Astrocyte (in vitro differentiated cells and primary cell): ENCODE measurements around the gene AFMID. TPM values are rescaled to one million over a fixed set of nuclear protein-coding genes. Genes with fewer than 3 reads are reported as not detected.
"Not testable (repeated sequence)": the region's sequence is repeated elsewhere in the genome, so short reads cannot be mapped to it uniquely, and the experiment has no call there.

Experiments used
- DNase-seq: peaks from one replicate; pipeline ENCODE4 v3.0.0-alpha.2; 2010; ENCODE audit warnings: low read depth
- FAIRE-seq: peaks from 2 replicates; lab custom pipeline; 2011; peaks lifted over from hg19 to GRCh38; lab: Jason Lieb, UNC
- H2AFZ ChIP-seq: 2 replicates; pipeline ENCODE4 v1.6.0; 2012; ENCODE audit warnings: low read depth, low read length, inconsistent platforms
- H3K27ac ChIP-seq: 2 replicates; pipeline ENCODE4 v1.5.1; 2011; ENCODE audit warnings: low read depth, low read length, inconsistent platforms
- H3K27me3 ChIP-seq: 2 replicates; pipeline ENCODE4 v1.6.0; 2011; ENCODE audit warnings: low read length, inconsistent platforms; ENCODE audit not compliant: insufficient read depth
- H3K36me3 ChIP-seq: 2 replicates; pipeline ENCODE4 v1.5.1; 2011; ENCODE audit warnings: low read length, inconsistent platforms; ENCODE audit not compliant: insufficient read depth
- H3K4me1 ChIP-seq: 2 replicates; pipeline ENCODE4 v1.5.1; 2011; ENCODE audit warnings: low read length, inconsistent platforms; ENCODE audit not compliant: insufficient read depth
- H3K4me2 ChIP-seq: 2 replicates; pipeline ENCODE4 v1.6.0; 2012; ENCODE audit warnings: low read length, inconsistent platforms
- H3K4me3 ChIP-seq: 2 replicates; pipeline ENCODE4 v1.5.1; 2011; ENCODE audit warnings: low read depth, mild to moderate bottlenecking, low read length, inconsistent platforms; ENCODE audit not compliant: insufficient read depth
- H3K79me2 ChIP-seq: 2 replicates; pipeline ENCODE4 v1.6.0; 2012; ENCODE audit warnings: mild to moderate bottlenecking, low read length, inconsistent platforms; ENCODE audit not compliant: insufficient read depth
- H3K9ac ChIP-seq: 2 replicates; pipeline ENCODE4 v1.6.0; 2012; ENCODE audit warnings: mild to moderate bottlenecking, low read length, inconsistent platforms
- H3K9me3 ChIP-seq: 2 replicates; pipeline ENCODE4 v1.5.1; 2012; ENCODE audit warnings: low read depth, mild to moderate bottlenecking, low read length, inconsistent platforms; ENCODE audit not compliant: insufficient read depth
- H4K20me1 ChIP-seq: 2 replicates; pipeline ENCODE4 v1.6.0; 2012; ENCODE audit warnings: low read length, inconsistent platforms; ENCODE audit not compliant: insufficient read depth
- H3K27ac Mint-ChIP-seq: one replicate; pipeline ENCODE4 v1.8.0; 2021; ENCODE audit warnings: mild to moderate bottlenecking, mixed read lengths; ENCODE audit not compliant: unreplicated experiment
- H3K27me3 Mint-ChIP-seq: one replicate; pipeline ENCODE4 v1.8.0; 2021; ENCODE audit warnings: low read depth, mixed read lengths; ENCODE audit not compliant: unreplicated experiment
- H3K36me3 Mint-ChIP-seq: one replicate; pipeline ENCODE4 v1.8.0; 2021; ENCODE audit warnings: low read depth, mixed read lengths; ENCODE audit not compliant: unreplicated experiment
- H3K4me1 Mint-ChIP-seq: one replicate; pipeline ENCODE4 v1.8.0; 2021; ENCODE audit warnings: low read depth, mixed read lengths; ENCODE audit not compliant: unreplicated experiment
- H3K4me3 Mint-ChIP-seq: one replicate; pipeline ENCODE4 v1.8.0; 2021; ENCODE audit warnings: mild to moderate bottlenecking, moderate library complexity, mixed read lengths; ENCODE audit not compliant: unreplicated experiment
- H3K9me3 Mint-ChIP-seq: one replicate; pipeline ENCODE4 v1.8.0; 2021; ENCODE audit warnings: mild to moderate bottlenecking, mixed read lengths; ENCODE audit not compliant: unreplicated experiment
- CTCF ChIP-seq: IDR thresholded peaks from 2 replicates; pipeline ENCODE4 v1.5.1; 2011; ENCODE audit warnings: low read depth, mild to moderate bottlenecking, inconsistent platforms, low read length, moderate library complexity; ENCODE audit not compliant: insufficient read depth
- EZH2 ChIP-seq: IDR thresholded peaks from 2 replicates; pipeline ENCODE4 v1.6.1; 2012; ENCODE audit warnings: mild to moderate bottlenecking, low read length, inconsistent platforms; ENCODE audit not compliant: insufficient read depth
- total RNA-seq: library from RNA; stranded (reverse); gene quantifications from 2 replicates; pipeline ENCODE4 v1.2.1, GENCODE V29; 2021

Gene AFMID
- total RNA-seq, 1 donor from 2014 or later, result 53.7 TPM

GRCh38 chr17:78138204-78139060 is 48.7 kb upstream of the AFMID start:
- H3K4me3 ChIP-seq, result no peak overlapping the region
- Mint-ChIP-seq H3K4me3 (no peak overlapping the region), H3K9me3 (no peaks in the 10 kb centered on the region), H3K27ac (no peak overlapping the region), H3K36me3 (no peaks in the 10 kb centered on the region), H3K4me1 (peaks cover 7% of the 10 kb centered on the region), H3K27me3 (peaks cover 14% of the 10 kb centered on the region)
- H3K79me2 ChIP-seq, result no peaks in the 10 kb centered on the region
- no peak overlapping the region for H3K9ac ChIP-seq
- no peak overlapping the region for H3K27ac ChIP-seq
- H3K4me2 ChIP-seq, result no peak overlapping the region
- DNase-seq (no peak), FAIRE-seq (no peak)
- H4K20me1 ChIP-seq, result no peaks in the 10 kb centered on the region
- H3K27me3 ChIP-seq, result peaks cover 4% of the 10 kb centered on the region
- no peaks in the 10 kb centered on the region for H3K36me3 ChIP-seq
- peaks cover 10% of the 10 kb centered on the region for H3K4me1 ChIP-seq
- H2AFZ ChIP-seq, result no peak overlapping the region
- H3K9me3 ChIP-seq, result no peaks in the 10 kb centered on the region
- TF ChIP-seq EZH2 (no peak), CTCF (no peak)

- H3K4me2 ChIP-seq, H3K79me2 ChIP-seq, H3K9ac ChIP-seq, H4K20me1 ChIP-seq, H3K9me3 Mint-ChIP-seq, H3K27ac Mint-ChIP-seq, DNase-seq, H3K9me3 ChIP-seq, H3K4me3 ChIP-seq, H3K27ac ChIP-seq, H3K36me3 ChIP-seq, FAIRE-seq, H3K27me3 ChIP-seq, H3K36me3 Mint-ChIP-seq, H2AFZ ChIP-seq, H3K4me3 Mint-ChIP-seq: not testable (repeated sequence)
- Mint-ChIP-seq H3K27me3 (peaks cover 10% of the 10 kb centered on the region), H3K4me1 (peaks cover 15% of the 10 kb centered on the region)
- peaks cover 10% of the 10 kb centered on the region for H3K4me1 ChIP-seq
These were observed 47.3 kb upstream of the AFMID start for GRCh38 chr17:78139861-78140168.

- Histone ChIP-seq H3K9me3 (no peaks in the 10 kb centered on the region), H3K79me2 (no peaks in the 10 kb centered on the region), H3K4me1 (peaks cover 10% of the 10 kb centered on the region), H4K20me1 (no peaks in the 10 kb centered on the region), H3K27ac (no peak overlapping the region), H2AFZ (peak overlapping the region; percentile 41), H3K4me2 (peak overlapping the region; percentile 64), H3K9ac (no peak overlapping the region), H3K4me3 (no peak overlapping the region), H3K36me3 (no peaks in the 10 kb centered on the region), H3K27me3 (no peaks in the 10 kb centered on the region)
- Mint-ChIP-seq H3K4me1 (peaks cover 15% of the 10 kb centered on the region), H3K4me3 (peak overlapping the region; percentile 60), H3K36me3 (no peaks in the 10 kb centered on the region), H3K9me3 (no peaks in the 10 kb centered on the region), H3K27me3 (peaks cover 8% of the 10 kb centered on the region), H3K27ac (no peak overlapping the region)
- TF ChIP-seq CTCF (no peak), EZH2 (no peak)
- DNase-seq, result peak; percentile 47
- no peak for FAIRE-seq
These were observed 46.8 kb upstream of the AFMID start for GRCh38 chr17:78140169-78141051.
